GM19043 (cell line): Measurements from ENCODE around the gene ABCB10.
A peak's percentile ranks its signal among the peaks of the same experiment; 100 is the strongest.
"Not testable (repeated sequence)": the region's sequence is repeated elsewhere in the genome, so short reads cannot be mapped to it uniquely, and the experiment has no call there.

Experiments
- ATAC-seq: cut with Tn5 transposase; IDR thresholded peaks from one replicate; pipeline ENCODE4 v1.9.1; 2021; ENCODE audit warnings: low read depth; ENCODE audit not compliant: unreplicated experiment

ABCB10 gene

DNA sequence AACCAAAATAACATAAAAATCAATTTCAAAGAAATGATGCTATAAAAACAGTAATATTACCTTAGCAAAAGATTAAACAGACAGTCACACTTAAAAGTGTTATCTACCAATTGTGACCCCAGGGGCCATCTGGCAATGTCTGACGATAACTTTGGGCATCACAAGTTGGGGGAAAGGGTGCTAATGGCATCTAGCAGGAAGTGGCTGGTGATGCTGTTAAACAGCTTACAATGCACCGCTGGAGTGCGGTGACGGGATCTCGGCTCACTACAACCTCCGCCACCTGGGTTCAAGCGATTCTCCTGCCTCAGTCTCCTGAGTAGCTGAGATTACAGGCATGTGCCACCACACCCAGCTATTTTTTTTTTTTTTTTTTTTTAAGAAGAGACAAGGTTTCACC is 78.0 kb downstream of the ABCB10 start:
- ATAC-seq, result no peak

DNA sequence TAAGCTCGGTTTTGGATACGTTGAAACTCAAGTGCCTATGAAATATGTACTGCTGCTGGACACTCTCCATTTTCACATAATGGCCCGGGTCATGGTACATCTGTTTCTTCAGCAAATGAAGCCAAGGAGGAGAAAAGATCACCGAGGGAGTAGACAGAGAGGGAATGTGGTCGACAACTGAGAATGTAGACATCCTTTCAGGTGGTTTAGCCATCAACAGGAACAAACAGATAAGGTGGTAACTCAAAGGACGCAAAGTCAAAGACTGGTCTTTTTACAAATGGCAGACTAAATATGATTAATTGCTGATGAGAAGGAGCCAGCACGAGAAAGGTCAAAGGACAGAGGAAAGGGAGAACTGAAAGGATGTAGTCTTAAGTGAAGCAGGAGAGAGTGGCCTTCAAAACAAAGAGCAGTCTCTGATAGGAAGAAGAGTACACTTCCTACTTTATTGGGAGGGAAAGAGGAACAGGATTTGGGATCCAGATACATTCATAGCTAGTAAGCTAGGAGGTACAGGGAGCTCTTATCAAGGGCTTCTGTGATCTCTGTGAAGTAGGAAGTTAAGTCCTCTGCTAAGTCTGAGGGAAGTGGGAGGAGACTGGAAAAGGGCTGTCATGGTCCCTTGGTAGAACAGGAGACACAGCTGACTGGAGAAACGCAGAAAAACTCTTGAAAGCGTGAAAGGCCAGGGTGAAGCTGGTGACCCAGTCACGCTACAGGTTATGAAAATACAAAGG is 78.7 kb downstream of the ABCB10 start:
- ATAC-seq, result peak; percentile 77

DNA sequence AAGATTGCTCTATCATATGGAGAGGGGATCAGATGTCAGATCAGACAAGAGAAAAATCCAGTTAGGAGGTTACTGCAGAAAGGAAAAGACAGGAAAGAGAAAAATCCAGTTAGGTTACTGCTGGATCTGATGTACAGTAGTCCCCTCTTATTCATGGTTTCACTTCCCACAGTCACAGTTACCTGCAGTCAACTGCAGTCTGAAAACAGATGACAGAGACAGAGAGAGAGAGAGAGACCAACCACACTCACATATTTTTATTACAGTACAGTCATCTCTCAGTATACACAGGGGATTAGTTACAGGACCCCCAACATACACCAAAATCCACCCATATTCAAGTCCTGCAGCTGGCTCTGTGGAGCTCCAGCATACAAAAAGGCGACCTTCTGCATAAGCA is 79.7 kb downstream of the ABCB10 start:
- peak; percentile 65 for ATAC-seq

DNA sequence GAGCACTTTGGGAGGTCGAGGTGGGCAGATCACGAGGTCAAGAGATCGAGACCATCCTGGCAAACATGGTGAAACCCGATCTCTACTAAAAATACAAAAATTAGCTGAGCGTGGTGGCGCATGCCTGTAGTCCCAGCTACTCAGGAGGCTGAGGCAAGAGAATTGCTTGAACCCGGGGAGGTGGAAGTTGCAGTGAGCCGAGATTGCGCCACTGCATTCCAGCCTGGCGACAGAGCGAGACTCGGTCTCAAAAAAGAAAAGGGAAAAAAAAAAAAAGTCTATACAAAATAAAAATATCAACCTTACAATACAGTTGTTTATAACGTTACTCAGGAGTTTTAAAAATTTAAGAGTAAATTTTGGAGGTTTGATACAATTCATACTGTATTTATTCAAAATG is 82.6 kb downstream of the ABCB10 start:
- ATAC-seq, result not testable (repeated sequence)

DNA sequence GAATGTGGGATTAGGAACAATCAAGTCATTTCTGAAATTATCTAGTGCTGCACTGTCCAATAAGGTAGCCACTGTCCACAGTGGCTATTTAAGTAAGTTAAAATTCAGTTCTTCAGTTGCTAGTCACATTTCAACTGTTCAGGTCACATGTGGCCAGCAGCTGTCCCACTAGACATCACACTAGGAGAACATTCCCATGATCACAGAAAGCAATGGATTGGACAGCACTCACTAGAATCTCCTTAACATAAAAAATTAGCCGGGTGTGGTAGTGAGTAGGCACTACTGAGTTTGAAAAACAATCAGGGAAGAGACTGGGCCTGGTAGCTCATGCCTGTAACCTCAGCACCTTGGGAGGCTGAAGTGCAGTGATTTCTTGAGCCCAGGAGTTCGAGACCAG is 84.0 kb downstream of the ABCB10 start:
- ATAC-seq, result no peak

DNA sequence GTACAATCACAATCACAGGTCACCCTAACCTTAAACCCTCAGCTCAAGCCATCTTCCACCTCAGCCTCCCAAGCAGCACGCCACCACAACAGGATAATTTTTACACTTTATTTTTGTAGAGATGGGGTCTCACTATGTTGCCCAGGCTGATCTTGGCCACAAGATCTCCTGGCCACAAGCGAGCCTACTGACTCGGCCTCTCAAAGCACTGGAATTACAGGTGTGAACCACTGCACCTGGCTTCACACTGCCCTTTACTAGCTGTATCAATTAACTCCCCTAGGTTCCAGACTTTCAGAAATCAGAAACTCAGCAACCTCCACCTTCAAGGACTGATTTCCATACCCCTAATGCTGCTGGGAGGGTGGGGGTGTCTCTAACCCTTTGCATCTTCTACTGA is 87.3 kb downstream of the ABCB10 start:
- ATAC-seq, result no peak

DNA sequence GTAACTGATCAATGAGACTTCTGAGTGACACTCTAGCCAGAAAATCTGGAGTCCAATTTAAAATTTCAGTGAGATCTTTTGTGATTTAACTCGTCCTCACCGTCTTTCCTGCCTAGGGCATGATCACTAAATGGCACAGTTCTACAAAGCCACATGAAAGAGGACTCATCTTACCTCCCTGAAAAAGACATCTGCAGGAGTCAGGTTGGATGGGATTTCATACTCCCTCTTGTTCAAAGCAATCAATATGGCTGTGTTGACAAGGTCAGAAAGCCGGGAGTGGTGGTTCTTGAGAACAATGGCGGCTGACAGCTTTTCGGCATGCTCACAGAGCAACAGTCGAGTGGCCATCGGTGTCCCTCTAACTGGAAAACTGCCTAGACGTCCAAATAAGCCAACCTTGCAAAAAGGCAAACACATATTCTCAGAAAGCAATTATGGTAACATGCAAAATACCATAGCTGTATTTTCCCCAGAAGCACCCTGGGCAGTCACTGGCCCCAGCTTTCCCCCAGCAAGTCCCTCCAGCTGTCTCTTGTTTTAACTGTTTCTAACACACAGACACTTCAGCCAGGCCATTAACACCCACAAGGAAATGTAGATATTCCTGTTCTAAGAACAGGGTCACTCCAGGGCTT is 88.0 kb downstream of the ABCB10 start:
- no peak for ATAC-seq

DNA sequence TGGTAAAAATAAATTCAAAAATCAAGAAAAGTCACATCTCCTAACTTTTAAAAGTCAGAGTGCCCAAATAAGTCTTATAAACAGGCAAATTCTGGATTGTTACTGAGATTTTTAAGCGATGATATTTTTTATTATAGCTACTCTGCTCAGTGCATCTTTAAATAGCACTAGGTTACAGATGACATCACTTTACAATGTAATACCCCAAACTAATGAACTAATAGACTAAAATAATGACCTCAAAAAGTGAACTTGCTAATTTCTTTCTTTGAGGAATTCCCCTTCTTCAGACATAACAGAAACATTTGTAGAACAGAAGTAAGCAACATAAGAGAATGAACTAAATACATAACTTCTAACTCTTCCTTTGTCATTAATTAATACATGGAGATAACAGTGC is 91.6 kb downstream of the ABCB10 start:
- no peak for ATAC-seq
